GM23338 (cell line): ENCODE measurements around the gene CMC2.

ENCODE experiments used
- CREB1 ChIP-seq: fragments of 250-450 bp; sonication (Bioruptor Pico); IDR thresholded peaks from 2 replicates; pipeline ENCODE4 v1.5.0; 2020; ENCODE audit warnings: low read depth, mild to moderate bottlenecking, moderate library complexity
- EZH2 ChIP-seq: fragments of 200-600 bp; sonication (generic); IDR thresholded peaks from one replicate; pipeline ENCODE4 v1.8.0; 2017; ENCODE audit warnings: antibody characterized with exemption, mild to moderate bottlenecking, low read depth; ENCODE audit not compliant: unreplicated experiment
- EZH2phosphoT487 ChIP-seq: fragments of 200-600 bp; sonication (generic); IDR thresholded peaks from one replicate; pipeline ENCODE4 v1.8.1; 2018; ENCODE audit warnings: antibody characterized with exemption; ENCODE audit not compliant: unreplicated experiment
- JUNB ChIP-seq: IDR thresholded peaks from one replicate; pipeline ENCODE4 v1.6.1; 2016; ENCODE audit warnings: antibody characterized with exemption; ENCODE audit not compliant: unreplicated experiment
- NANOG ChIP-seq: IDR thresholded peaks from 2 replicates; pipeline ENCODE4 v1.6.1; 2016; ENCODE audit warnings: antibody characterized with exemption, borderline replicate concordance
- POLR2AphosphoS5 ChIP-seq: IDR thresholded peaks from 2 replicates; pipeline ENCODE4 v1.6.1; 2016; ENCODE audit warnings: antibody characterized with exemption, low read depth
- ZNF114 ChIP-seq: fragments of 250-450 bp; sonication (Bioruptor Pico); IDR thresholded peaks from 2 replicates; pipeline ENCODE4 v1.5.0; 2020; ENCODE audit warnings: mild to moderate bottlenecking, moderate library complexity
- TF ChIP-seq, protein P1 (sequence below): IDR thresholded peaks from one replicate; pipeline ENCODE4 v1.6.1; 2018; ENCODE audit warnings: antibody characterized with exemption; ENCODE audit not compliant: unreplicated experiment
- TF ChIP-seq, protein P2 (sequence below), 2 experiments: fragments of 200-600 bp in 1 of 2; sonication (generic) in 1 of 2; conservative IDR thresholded peaks; 2 replicates each; pipeline versions ENCODE4 v1.5.1 to v1.6.1; 2016 to 2017; ENCODE audit warnings: antibody characterized with exemption in 2 of 2, low read depth in 2 of 2, mild to moderate bottlenecking in 2 of 2, moderate library complexity in 1 of 2

DNA sequence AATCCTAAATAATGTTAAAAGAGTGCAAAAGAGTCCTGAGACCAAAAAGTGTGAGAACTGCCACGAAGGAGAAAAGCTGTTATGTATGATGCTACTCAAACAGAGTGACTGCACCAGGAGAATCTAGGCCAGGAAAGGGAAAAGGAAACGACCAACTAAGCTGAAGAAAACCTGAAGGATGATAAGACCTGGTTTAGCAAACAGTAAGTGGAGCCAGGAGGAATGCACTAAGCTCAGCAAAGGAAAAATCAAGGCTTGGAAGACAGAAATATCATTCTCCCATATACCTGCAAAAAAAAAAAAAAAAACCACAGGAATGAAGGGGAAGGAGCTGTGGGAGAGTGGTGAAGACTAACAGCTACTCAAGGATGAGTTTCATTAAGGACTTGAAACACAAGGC lies 21.1 kb downstream of the CMC2 start:
- TF ChIP-seq, protein P1, sequence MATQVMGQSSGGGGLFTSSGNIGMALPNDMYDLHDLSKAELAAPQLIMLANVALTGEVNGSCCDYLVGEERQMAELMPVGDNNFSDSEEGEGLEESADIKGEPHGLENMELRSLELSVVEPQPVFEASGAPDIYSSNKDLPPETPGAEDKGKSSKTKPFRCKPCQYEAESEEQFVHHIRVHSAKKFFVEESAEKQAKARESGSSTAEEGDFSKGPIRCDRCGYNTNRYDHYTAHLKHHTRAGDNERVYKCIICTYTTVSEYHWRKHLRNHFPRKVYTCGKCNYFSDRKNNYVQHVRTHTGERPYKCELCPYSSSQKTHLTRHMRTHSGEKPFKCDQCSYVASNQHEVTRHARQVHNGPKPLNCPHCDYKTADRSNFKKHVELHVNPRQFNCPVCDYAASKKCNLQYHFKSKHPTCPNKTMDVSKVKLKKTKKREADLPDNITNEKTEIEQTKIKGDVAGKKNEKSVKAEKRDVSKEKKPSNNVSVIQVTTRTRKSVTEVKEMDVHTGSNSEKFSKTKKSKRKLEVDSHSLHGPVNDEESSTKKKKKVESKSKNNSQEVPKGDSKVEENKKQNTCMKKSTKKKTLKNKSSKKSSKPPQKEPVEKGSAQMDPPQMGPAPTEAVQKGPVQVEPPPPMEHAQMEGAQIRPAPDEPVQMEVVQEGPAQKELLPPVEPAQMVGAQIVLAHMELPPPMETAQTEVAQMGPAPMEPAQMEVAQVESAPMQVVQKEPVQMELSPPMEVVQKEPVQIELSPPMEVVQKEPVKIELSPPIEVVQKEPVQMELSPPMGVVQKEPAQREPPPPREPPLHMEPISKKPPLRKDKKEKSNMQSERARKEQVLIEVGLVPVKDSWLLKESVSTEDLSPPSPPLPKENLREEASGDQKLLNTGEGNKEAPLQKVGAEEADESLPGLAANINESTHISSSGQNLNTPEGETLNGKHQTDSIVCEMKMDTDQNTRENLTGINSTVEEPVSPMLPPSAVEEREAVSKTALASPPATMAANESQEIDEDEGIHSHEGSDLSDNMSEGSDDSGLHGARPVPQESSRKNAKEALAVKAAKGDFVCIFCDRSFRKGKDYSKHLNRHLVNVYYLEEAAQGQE, result no peak
- TF ChIP-seq ZNF114 (CRISPR knock-in tag) (no peak), POLR2AphosphoS5 (no peak), JUNB (no peak), CREB1 (CRISPR knock-in tag) (no peak), EZH2 (no peak), EZH2phosphoT487 (no peak), NANOG (no peak)
- TF ChIP-seq, protein P2, sequence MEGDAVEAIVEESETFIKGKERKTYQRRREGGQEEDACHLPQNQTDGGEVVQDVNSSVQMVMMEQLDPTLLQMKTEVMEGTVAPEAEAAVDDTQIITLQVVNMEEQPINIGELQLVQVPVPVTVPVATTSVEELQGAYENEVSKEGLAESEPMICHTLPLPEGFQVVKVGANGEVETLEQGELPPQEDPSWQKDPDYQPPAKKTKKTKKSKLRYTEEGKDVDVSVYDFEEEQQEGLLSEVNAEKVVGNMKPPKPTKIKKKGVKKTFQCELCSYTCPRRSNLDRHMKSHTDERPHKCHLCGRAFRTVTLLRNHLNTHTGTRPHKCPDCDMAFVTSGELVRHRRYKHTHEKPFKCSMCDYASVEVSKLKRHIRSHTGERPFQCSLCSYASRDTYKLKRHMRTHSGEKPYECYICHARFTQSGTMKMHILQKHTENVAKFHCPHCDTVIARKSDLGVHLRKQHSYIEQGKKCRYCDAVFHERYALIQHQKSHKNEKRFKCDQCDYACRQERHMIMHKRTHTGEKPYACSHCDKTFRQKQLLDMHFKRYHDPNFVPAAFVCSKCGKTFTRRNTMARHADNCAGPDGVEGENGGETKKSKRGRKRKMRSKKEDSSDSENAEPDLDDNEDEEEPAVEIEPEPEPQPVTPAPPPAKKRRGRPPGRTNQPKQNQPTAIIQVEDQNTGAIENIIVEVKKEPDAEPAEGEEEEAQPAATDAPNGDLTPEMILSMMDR (conservative IDR thresholded peaks at IDR 0.05; ENCODE audit: low read depth in 2 of 2), result no peak
